ENCODE data around the gene ZNF853.
"Not testable (repeated sequence)": the region's sequence is repeated elsewhere in the genome, so short reads cannot be mapped to it uniquely, and the experiment has no call there.

ZNF853 gene

GRCh38 chr7:6614953-6615722 is at the start of gene ZNF853:
TSS of gene ZNF853 (plus strand) at chr7:6615610. CDS start at chr7:6616175, 565 bp downstream.
- DNase-seq (ENCODE audit: low spot score): no peak
- no peak for TF ChIP-seq CTCF (IDR thresholded peaks at IDR 0.05; ENCODE audit: extremely low read depth, missing control alignments)

- DNase-seq (ENCODE audit: low spot score): no peak
- no peak for TF ChIP-seq CTCF (IDR thresholded peaks at IDR 0.05; ENCODE audit: extremely low read depth, missing control alignments)
These were observed 49.8 kb upstream of the ZNF853 start for GRCh38 chr7:6565655-6566054.

- TF ChIP-seq CTCF (IDR thresholded peaks at IDR 0.05; ENCODE audit: extremely low read depth, missing control alignments): no peak
- no peak for DNase-seq (ENCODE audit: low spot score)
These were observed 47.5 kb upstream of the ZNF853 start for GRCh38 chr7:6567886-6568285.

- TF ChIP-seq CTCF (IDR thresholded peaks at IDR 0.05; ENCODE audit: extremely low read depth, missing control alignments): no peak
- no peak for DNase-seq (ENCODE audit: low spot score)
These were observed 44.1 kb upstream of the ZNF853 start for GRCh38 chr7:6571160-6571779.

- TF ChIP-seq CTCF (IDR thresholded peaks at IDR 0.05; ENCODE audit: extremely low read depth, missing control alignments): no peak
- DNase-seq (ENCODE audit: low spot score): no peak
These were observed 40.0 kb upstream of the ZNF853 start for GRCh38 chr7:6575281-6576023.

GRCh38 chr7:6576024-6576866 is 39.2 kb upstream of the ZNF853 start:
- no peak for TF ChIP-seq CTCF (IDR thresholded peaks at IDR 0.05; ENCODE audit: extremely low read depth, missing control alignments)
- DNase-seq (ENCODE audit: low spot score): no peak

GRCh38 chr7:6576867-6577368 is 38.5 kb upstream of the ZNF853 start:
- DNase-seq (ENCODE audit: low spot score): not testable (repeated sequence)
